ENCODE measurements around the gene DHRS2. TPM values are rescaled to one million over a fixed set of nuclear protein-coding genes. Genes with fewer than 3 reads are reported as not detected.
"Not testable (repeated sequence)": the region's sequence is repeated elsewhere in the genome, so short reads cannot be mapped to it uniquely, and the experiment has no call there.

Gene DHRS2
- total RNA-seq, 2 donors from 2014 or later = not detected

- Histone ChIP-seq H3K27ac (no peak overlapping the region), H3K9me3 (no peaks in the 10 kb centered on the region), H3K27me3 (replicated peaks; ENCODE audit: insufficient read depth) (no peaks in the 10 kb centered on the region), H3K36me3 (no peaks in the 10 kb centered on the region), H3K4me1 (ENCODE audit: control insufficient read depth in 1 of 2, low read depth in 2 of 2) (no peaks in the 10 kb centered on the region), H3K4me3 (no peak overlapping the region)
- no peak for DNase-seq (ENCODE audit: low spot score)
- no peak for TF ChIP-seq CTCF (IDR thresholded peaks at IDR 0.05)
- no peak for ATAC-seq (ENCODE audit: insufficient number of reproducible peaks, low FRiP score, low read depth)
Measured at GRCh38 chr14:23609001-23609400, 27.2 kb upstream of the DHRS2 start.

- not testable (repeated sequence) for H3K4me3 ChIP-seq; H3K9me3 ChIP-seq; ATAC-seq (ENCODE audit: insufficient number of reproducible peaks, low FRiP score, low read depth); DNase-seq (ENCODE audit: low spot score); H3K27me3 ChIP-seq (replicated peaks; ENCODE audit: insufficient read depth); H3K36me3 ChIP-seq; H3K27ac ChIP-seq; H3K4me1 ChIP-seq (ENCODE audit: control insufficient read depth in 1 of 2, low read depth in 2 of 2)
Measured at GRCh38 chr14:23609411-23610089, 26.6 kb upstream of the DHRS2 start.

- no peak overlapping the region for H3K27ac ChIP-seq
- DNase-seq (ENCODE audit: low spot score) = no peak
- H3K27me3 ChIP-seq (replicated peaks; ENCODE audit: insufficient read depth) = no peaks in the 10 kb centered on the region
- no peak overlapping the region for H3K4me3 ChIP-seq
- TF ChIP-seq CTCF (IDR thresholded peaks at IDR 0.05) = no peak
- ATAC-seq (ENCODE audit: insufficient number of reproducible peaks, low FRiP score, low read depth) = no peak
- H3K36me3 ChIP-seq = no peaks in the 10 kb centered on the region
- no peaks in the 10 kb centered on the region for H3K9me3 ChIP-seq
- H3K4me1 ChIP-seq (ENCODE audit: control insufficient read depth in 1 of 2, low read depth in 2 of 2) = no peaks in the 10 kb centered on the region
Measured at GRCh38 chr14:23610090-23610814, 25.9 kb upstream of the DHRS2 start.

GRCh38 chr14:23610815-23611289 is 25.3 kb upstream of the DHRS2 start:
- ATAC-seq (ENCODE audit: insufficient number of reproducible peaks, low FRiP score, low read depth) = no peak
- no peaks in the 10 kb centered on the region for H3K27me3 ChIP-seq (replicated peaks; ENCODE audit: insufficient read depth)
- no peak overlapping the region for H3K4me3 ChIP-seq
- no peak overlapping the region for H3K27ac ChIP-seq
- H3K9me3 ChIP-seq = no peaks in the 10 kb centered on the region
- H3K36me3 ChIP-seq = no peaks in the 10 kb centered on the region
- DNase-seq (ENCODE audit: low spot score) = no peak
- no peak for TF ChIP-seq CTCF (IDR thresholded peaks at IDR 0.05)
- H3K4me1 ChIP-seq (ENCODE audit: control insufficient read depth in 1 of 2, low read depth in 2 of 2) = no peaks in the 10 kb centered on the region

GRCh38 chr14:23612354-23612732 is 23.8 kb upstream of the DHRS2 start:
- no peaks in the 10 kb centered on the region for H3K9me3 ChIP-seq
- ATAC-seq (ENCODE audit: insufficient number of reproducible peaks, low FRiP score, low read depth) = no peak

More at GRCh38 chr14:23612354-23612732, 23.8 kb upstream of the DHRS2 start:
- H3K27ac ChIP-seq = no peak overlapping the region
- no peak for DNase-seq (ENCODE audit: low spot score)
- H3K4me1 ChIP-seq (ENCODE audit: control insufficient read depth in 1 of 2, low read depth in 2 of 2) = no peaks in the 10 kb centered on the region
- no peak for TF ChIP-seq CTCF (IDR thresholded peaks at IDR 0.05)
- no peak overlapping the region for H3K4me3 ChIP-seq
- H3K27me3 ChIP-seq (replicated peaks; ENCODE audit: insufficient read depth) = no peaks in the 10 kb centered on the region
- H3K36me3 ChIP-seq = no peaks in the 10 kb centered on the region

Data from thoracic aorta (tissue), 2 donors.